ENCODE measurements around the gene GABRG3. TPM values are rescaled to one million over a fixed set of nuclear protein-coding genes. Genes with fewer than 3 reads are reported as not detected.

Gene GABRG3
- total RNA-seq, 1 experiment from 2014 or later: not detected

DNA sequence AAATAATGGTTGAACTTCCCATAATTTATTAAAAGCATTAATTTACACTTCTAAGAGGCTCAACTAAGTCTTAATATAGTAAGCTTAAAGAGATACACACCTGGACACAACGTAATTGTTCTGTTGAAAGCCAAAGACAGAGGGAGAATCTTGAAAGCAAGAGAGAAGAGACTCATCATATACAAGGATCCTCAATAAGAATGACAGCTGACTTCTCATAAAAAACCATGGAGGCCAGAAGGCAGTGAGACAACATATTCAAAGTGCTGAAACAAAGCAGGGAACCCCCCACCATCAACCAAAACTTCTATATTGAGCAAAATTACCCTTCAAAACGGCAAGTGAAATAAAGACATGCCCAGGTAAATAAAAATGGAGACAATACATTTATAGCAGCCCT is 16.6 kb upstream of the GABRG3 start:
- RAD21 ChIA-PET (ENCODE audit: low non-redundant PET in 1 of 2, low total read pairs in 2 of 2, uncharacterized antibody in 2 of 2, unreplicated experiment in 2 of 2): no interaction called here
- intact Hi-C loops (cut with micrococcal nuclease): no loop called here
- BruUV-seq (replicated peaks): no TSS peak

DNA sequence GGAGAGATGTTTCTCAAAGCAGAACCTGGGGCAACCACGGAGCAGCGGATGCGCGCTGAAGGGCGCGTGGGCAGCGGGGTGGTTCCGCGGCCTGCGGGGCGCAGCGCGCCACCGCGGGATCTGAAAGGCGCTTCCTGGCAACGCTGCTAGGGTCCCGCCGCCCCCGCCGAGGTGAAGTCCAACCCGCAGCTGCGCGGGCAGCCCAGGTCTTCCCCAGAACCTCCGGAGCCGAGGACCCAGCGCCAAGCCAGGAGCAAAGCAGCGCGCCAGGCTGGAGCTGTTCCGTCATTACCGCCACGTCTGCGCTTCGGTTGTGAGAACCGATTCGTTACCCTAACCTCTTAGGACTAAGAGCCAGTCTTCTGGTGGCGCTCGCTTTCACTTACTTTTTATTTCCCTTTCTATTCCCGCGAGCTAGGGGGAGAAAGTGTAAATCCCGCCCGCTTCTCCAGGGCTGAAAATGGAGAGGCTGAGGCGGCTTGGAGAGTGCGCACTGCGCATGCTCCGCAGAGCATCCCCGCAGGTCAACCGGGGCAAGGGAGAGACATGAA is 3.2 kb upstream of the GABRG3 start:
- H3K4me1 ChIP-seq (ENCODE audit: control insufficient read depth in 1 of 2, insufficient read depth in 2 of 2, low read length in 2 of 2): no peaks in the 10 kb centered on the region
- H3K36me3 ChIP-seq (ENCODE audit: control insufficient read depth in 1 of 2, insufficient read depth in 2 of 2, low read length in 2 of 2): no peaks in the 10 kb centered on the region
- intact Hi-C loops (cut with micrococcal nuclease): no loop called here
- no peak overlapping the region for H3K27ac ChIP-seq (ENCODE audit: low read depth, low read length)
- H3K27me3 ChIP-seq (ENCODE audit: insufficient read depth, low read length): no peaks in the 10 kb centered on the region
- H2AFZ ChIP-seq (ENCODE audit: low read depth, low read length, poor library complexity, severe bottlenecking): no peak overlapping the region
- H3K9me3 ChIP-seq (ENCODE audit: control insufficient read depth in 1 of 2, insufficient read depth in 1 of 2, low read depth in 1 of 2, low read length in 2 of 2): peaks cover 4 to 17% of the 10 kb centered on the region in 2 experiments; a peak in 2 of 4 replicates
- no peak for ATAC-seq
- H3K9me2 ChIP-seq (ENCODE audit: insufficient read depth): no peaks in the 10 kb centered on the region
- RAD21 ChIA-PET (ENCODE audit: low non-redundant PET in 1 of 2, low total read pairs in 2 of 2, uncharacterized antibody in 2 of 2, unreplicated experiment in 2 of 2): no interaction called here
- POLR2A ChIA-PET: no interaction called here
- BruUV-seq (replicated peaks): no TSS peak
- CTCF ChIA-PET: no interaction called here
- H3K4me2 ChIP-seq (ENCODE audit: low read length): no peak overlapping the region
- H3K4me3 ChIP-seq (replicated peaks in 1 of 2; ENCODE audit: low read depth in 1 of 2, low read length in 2 of 2): no peak overlapping the region
- H4K20me1 ChIP-seq (ENCODE audit: insufficient read depth): no peaks in the 10 kb centered on the region
- DNase-seq (ENCODE audit: low read depth, low spot score): no peak
- H3K9ac ChIP-seq (ENCODE audit: low read length): no peak overlapping the region
- H3K79me2 ChIP-seq (ENCODE audit: insufficient read depth, low read length): no peaks in the 10 kb centered on the region
- TF ChIP-seq ELF1 (IDR thresholded peaks at IDR 0.05; ENCODE audit: borderline replicate concordance, low read depth): no peak
- no peak for TF ChIP-seq EZH2 (IDR thresholded peaks at IDR 0.05)
- no peak for TF ChIP-seq ZFX (IDR thresholded peaks at IDR 0.05)
- no peak for TF ChIP-seq JUND (IDR thresholded peaks at IDR 0.05)
- TF ChIP-seq, protein P1, sequence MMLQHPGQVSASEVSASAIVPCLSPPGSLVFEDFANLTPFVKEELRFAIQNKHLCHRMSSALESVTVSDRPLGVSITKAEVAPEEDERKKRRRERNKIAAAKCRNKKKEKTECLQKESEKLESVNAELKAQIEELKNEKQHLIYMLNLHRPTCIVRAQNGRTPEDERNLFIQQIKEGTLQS (IDR thresholded peaks at IDR 0.05): no peak
- TF ChIP-seq SP1 (IDR thresholded peaks at IDR 0.05; ENCODE audit: low read depth): no peak
- TF ChIP-seq POLR2A (IDR thresholded peaks at IDR 0.05; ENCODE audit: borderline replicate concordance, extremely low read depth, insufficient read depth, insufficient read length): no peak
- TF ChIP-seq, protein P2, sequence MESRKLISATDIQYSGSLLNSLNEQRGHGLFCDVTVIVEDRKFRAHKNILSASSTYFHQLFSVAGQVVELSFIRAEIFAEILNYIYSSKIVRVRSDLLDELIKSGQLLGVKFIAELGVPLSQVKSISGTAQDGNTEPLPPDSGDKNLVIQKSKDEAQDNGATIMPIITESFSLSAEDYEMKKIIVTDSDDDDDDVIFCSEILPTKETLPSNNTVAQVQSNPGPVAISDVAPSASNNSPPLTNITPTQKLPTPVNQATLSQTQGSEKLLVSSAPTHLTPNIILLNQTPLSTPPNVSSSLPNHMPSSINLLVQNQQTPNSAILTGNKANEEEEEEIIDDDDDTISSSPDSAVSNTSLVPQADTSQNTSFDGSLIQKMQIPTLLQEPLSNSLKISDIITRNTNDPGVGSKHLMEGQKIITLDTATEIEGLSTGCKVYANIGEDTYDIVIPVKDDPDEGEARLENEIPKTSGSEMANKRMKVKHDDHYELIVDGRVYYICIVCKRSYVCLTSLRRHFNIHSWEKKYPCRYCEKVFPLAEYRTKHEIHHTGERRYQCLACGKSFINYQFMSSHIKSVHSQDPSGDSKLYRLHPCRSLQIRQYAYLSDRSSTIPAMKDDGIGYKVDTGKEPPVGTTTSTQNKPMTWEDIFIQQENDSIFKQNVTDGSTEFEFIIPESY (IDR thresholded peaks at IDR 0.05; ENCODE audit: extremely low read depth, insufficient replicate concordance, low read length): no peak
- no peak for TF ChIP-seq RAD21 (IDR thresholded peaks at IDR 0.05; ENCODE audit: low read depth)
- TF ChIP-seq CEBPB (IDR thresholded peaks at IDR 0.05; ENCODE audit: low read depth): no peak

More for the DNA sequence above, 16.6 kb upstream of the GABRG3 start:
- no peak overlapping the region for H2AFZ ChIP-seq (ENCODE audit: low read depth, low read length, poor library complexity, severe bottlenecking)
- POLR2A ChIA-PET: no interaction called here
- no peak overlapping the region for H3K9ac ChIP-seq (ENCODE audit: low read length)
- no peak for ATAC-seq
- no peaks in the 10 kb centered on the region for H3K9me2 ChIP-seq (ENCODE audit: insufficient read depth)
- H4K20me1 ChIP-seq (ENCODE audit: insufficient read depth): no peaks in the 10 kb centered on the region
- no peaks in the 10 kb centered on the region for H3K79me2 ChIP-seq (ENCODE audit: insufficient read depth, low read length)
- no peaks in the 10 kb centered on the region for H3K36me3 ChIP-seq (ENCODE audit: control insufficient read depth in 1 of 2, insufficient read depth in 2 of 2, low read length in 2 of 2)
- no peak overlapping the region for H3K4me3 ChIP-seq (replicated peaks in 1 of 2; ENCODE audit: low read depth in 1 of 2, low read length in 2 of 2)
- peaks cover 12 to 13% of the 10 kb centered on the region in 2 experiments; a peak in 3 of 4 replicates for H3K9me3 ChIP-seq (ENCODE audit: control insufficient read depth in 1 of 2, insufficient read depth in 1 of 2, low read depth in 1 of 2, low read length in 2 of 2)
- TF ChIP-seq ZFX (IDR thresholded peaks at IDR 0.05) (no peak), ZNF274 (IDR thresholded peaks at IDR 0.05; ENCODE audit: low read depth, low read length) (no peak), TCF7L2 (IDR thresholded peaks at IDR 0.05; ENCODE audit: borderline replicate concordance, extremely low read depth, insufficient read depth, insufficient read length) (no peak), POLR2A (IDR thresholded peaks at IDR 0.05; ENCODE audit: borderline replicate concordance, extremely low read depth, insufficient read depth, insufficient read length) (no peak), FOSL1 (IDR thresholded peaks at IDR 0.05; ENCODE audit: low read depth) (no peak), CEBPB (IDR thresholded peaks at IDR 0.05; ENCODE audit: low read depth) (no peak), POLR2AphosphoS5 (IDR thresholded peaks at IDR 0.05; ENCODE audit: low read depth, low read length) (no peak)
- TF ChIP-seq, protein P2 (IDR thresholded peaks at IDR 0.05; ENCODE audit: extremely low read depth, insufficient replicate concordance, low read length): no peak
- H3K4me1 ChIP-seq (ENCODE audit: control insufficient read depth in 1 of 2, insufficient read depth in 2 of 2, low read length in 2 of 2): no peaks in the 10 kb centered on the region
- no peaks in the 10 kb centered on the region for H3K27me3 ChIP-seq (ENCODE audit: insufficient read depth, low read length)
- no peak overlapping the region for H3K27ac ChIP-seq (ENCODE audit: low read depth, low read length)
- DNase-seq (ENCODE audit: low read depth, low spot score): no peak
- H3K4me2 ChIP-seq (ENCODE audit: low read length): no peak overlapping the region
- CTCF ChIA-PET: no interaction called here

All from HCT116 (cell line).